HG02763 (cell line): ENCODE measurements around the gene KERA.

ENCODE experiments used
- ATAC-seq: cut with Tn5 transposase; IDR thresholded peaks from one replicate; pipeline ENCODE4 v1.9.1; 2021; ENCODE audit warnings: mild to moderate bottlenecking, moderate library complexity; ENCODE audit not compliant: unreplicated experiment

Gene KERA

DNA sequence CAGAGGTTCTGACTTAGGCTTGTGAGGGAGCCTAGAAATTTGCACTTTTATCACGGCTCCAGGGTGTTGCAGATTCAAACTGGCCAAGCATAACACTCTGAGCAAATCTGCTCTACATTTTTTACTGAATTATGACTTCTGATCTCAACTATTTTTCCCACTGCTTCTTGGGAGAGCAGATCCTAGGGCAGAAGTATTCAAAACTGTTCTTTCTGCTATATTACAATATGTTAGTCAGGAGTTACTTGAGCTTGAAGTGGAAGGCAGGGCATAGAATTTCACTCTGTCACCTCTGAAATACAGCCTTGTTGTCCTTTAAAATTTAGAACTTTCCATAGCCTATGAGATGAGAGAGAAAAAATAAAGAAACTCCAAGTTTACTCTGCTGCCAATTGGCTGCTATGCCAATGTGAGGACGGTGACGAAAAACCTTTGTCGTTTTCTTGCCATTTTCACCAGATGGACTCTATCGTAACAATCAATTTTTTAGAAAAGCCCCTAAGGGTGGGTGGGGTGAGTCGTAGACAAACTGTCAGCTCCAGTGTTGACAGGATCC lies 16.4 kb upstream of the KERA start:
- ATAC-seq, result no peak

DNA sequence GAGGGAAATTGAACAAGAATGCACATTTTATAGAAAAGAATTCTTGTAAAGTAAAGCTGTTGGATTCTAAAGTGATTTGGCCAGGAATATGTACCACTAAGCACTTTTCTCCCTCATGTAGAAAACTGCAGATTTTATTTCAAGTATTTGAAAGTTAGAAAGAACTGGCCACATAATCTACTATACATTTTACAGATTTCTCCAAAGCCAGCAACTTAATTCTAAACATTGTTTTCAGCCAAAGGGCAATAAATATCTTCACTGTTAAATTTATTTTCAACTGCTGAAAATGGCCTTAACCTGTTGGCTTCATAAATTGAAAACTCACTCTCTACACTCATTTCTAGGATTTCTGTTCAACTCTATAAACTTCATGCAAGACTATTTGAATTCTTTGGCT lies 15.6 kb upstream of the KERA start:
- no peak for ATAC-seq

DNA sequence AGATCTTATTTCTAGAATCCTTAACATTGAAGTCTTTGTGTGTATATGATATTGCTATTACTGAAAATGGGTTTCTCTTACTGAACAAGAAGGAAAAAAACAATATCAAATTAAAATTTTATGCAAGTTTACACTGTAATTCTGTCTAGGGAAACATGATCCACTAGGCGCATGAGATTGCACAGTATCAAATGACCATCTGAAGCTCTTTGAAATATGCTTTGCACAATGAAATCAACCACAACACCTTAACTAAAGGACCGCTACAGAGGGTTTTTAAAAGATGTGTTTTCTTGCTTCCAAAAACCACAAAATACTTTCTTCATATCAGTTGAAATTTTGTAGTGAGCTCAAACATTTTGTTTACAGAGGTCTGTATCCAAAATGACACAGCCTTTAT lies 15.1 kb upstream of the KERA start:
- no peak for ATAC-seq

DNA sequence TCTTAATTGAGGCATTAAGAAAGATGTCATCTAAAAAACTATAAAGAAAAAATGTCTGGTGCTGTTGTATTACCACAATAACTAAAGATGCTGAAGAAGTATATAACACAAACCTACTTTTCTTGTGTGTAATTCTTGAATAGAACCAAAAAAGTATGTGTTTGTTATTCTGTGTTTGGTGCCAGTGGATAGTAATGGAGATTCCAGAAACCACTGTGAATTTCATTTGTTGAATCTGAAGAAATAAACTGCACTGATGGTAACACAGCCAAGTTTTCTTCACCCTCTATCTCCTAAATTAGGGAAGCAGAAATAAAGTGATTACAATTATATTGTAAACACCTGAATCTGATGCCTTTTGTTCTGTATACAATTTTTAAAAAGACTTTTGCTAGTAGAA lies 13.1 kb upstream of the KERA start:
- ATAC-seq, result no peak

DNA sequence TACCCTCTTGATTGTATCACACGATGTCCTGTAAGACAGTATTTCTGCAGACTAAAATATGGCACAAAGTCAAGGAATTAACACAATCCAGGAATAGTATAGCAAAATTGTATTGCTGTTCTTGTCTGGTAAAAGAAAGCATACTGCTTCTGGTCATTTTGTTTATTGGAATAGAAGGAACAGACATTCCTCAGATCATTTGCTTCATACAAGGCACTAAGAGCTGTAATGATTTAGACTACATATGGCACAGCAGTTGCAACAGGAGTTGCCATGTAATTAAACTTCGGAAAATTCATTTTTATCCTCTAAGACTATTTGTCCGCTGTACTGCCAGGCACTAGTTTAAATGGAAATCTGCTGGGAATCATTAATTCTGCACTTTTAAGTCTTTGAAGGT lies 7.6 kb upstream of the KERA start:
- ATAC-seq, result no peak

DNA sequence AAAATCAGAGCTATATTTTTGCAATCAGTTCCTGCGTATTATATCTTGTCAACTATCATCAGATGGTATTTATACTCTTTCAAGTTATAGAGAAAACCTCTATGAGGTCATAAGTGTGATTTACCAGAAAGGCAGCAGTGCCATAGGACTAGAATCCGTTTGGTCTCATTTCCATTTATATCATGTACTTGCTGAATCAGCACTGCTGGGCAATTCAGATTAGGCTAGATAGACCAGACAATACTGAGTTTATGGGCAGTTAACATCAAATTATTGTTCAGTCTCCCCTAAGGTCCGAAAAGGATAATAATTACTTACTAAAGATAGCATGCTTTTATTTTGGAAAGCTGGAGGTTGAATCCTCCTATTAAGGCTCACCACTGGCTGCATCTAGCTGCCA lies 6.8 kb upstream of the KERA start:
- ATAC-seq, result no peak

DNA sequence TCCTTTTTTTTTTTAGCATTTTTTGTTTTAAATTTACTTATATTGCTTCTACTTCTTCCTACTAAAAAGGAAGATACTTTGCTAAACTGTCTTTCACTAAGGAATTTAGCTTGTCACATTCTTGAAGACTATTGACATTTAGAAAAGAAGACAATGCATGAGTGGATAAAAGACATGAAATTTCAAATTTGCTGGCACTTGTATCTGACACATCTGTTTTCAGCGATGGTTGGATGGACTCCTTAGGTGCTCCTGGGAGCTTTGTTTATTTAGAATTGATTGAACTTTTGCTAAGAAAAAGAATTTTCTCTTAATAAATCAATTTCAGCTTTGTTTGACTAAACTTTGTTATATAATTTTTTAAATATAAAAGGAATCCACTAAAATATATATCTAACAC lies 3.3 kb upstream of the KERA start:
- no peak for ATAC-seq

DNA sequence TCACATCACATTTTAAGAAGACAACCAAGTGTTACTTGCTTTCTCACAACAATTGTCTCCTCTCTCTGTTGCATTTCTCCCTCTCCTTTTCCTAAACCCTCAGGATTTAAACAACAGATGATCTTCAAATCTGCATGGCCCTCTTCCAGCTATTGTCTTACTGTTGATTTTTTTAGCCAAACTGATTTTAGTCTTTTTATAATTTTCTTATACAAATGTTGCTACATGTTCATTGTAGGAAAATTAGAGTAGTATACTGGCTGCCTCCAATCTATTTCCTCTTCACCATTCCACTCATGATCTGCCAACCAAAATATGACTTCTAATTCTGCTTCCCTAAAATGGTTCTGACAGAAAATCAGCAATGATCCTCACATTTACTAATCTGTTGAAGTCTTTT lies 1.4 kb upstream of the KERA start:
- ATAC-seq, result no peak

DNA sequence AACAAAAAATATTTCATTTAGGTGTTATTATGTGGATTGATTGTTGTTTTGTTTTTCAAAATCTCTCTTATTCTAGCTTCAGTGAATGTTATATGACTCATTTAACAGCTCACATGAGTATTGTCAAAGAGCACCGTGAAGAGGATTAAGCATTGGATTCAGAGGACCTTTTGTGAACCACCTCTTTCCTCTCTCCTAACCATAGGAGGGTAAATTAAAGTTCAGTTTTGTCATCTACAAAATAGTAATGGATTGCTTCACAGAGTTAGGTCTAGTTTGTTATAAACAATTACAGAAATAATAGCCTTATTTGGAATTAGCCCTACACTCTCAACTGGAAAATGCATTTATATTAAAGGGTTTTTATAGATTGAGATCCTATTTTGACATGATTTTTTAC lies 962 bp upstream of the KERA start:
- no peak for ATAC-seq

DNA sequence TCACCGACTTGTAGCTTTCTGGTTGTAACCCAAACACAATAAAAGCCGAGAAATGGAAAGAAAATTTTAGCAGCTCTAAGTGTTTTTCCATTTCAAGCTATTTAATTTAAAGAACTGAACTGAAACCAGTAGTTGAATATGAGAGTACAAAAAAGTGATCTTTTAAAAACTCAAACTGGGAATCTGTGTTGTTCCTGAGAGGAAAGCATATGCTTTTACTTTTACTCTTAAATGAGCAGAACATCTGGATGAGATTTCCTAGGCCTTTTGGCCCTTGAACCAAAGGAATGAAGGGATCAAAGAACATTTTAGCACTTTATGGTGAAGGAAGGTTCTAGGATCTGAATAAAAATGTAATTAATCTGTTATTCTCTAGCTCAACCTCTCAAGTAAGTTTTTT lies 1.3 kb downstream of the KERA start:
- ATAC-seq, result no peak

DNA sequence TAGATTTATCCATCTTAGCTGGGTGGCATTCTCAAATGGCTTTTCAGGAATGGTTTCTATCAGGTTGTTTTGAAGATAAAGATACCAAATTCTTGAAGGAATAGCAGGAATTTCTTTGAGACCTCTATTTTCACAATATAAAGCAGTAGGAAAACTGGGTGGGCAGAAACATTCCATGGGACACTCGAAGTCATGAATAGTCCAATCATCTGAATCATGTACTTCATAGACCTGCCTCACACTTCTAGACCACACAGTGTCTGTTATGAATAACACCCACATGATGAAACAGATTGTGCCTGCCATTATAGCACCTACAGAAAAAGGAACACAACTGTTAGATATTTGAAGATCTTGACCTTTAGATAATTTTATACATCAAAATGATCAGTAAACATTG lies 1.8 kb downstream of the KERA start:
- no peak for ATAC-seq

DNA sequence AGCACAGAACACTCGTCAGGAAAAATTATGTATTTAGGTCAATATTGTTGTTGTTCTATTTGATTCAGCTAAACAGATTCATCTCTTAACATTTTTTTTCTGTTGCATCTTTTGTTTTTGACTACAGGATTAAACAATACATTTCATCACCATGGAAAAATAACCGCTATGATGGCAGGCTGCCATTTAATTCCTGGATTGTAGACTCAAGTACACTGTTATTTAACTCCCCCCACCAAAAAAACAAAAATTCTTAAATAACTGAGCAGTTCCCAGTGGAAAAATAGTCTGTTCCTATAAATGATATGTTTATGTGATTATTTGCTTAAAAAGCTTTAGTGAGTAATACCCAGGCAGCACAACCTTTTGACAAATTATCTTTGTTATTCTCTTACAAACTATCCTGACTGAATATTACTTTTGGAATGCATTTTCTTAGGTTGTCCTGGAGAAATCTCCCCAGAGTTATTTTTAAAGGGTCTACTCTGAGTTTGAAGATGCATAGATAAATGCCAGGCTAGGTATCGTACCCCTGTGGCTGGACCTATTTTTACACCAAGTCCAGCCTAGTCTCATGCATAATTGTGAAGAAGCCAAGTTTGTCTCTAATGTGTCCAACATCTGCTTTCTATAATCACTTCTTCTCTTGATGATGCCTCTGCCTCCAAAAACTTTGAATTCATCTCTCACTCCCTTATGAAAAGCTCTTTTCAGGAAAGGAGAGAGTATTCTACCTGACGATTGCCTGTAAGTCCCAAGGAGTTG lies 3.7 kb downstream of the KERA start:
- ATAC-seq, result no peak

DNA sequence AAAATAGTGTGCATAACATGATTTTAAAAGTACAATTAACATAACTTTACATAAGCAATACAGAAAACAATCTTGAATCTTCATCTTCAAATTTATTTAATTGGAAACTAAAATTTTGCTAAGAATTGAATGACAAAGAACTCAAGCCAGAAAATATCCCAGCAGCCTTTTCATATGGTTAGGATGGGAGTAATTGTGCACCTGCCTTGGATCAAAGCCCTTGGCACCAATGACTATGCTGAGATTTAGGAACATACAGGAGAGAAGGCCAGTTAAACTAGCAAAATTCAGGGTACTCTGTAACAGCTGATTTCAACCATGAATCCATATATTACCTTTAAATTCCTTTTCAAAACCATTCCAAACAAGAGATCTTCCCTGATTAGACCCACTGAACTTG lies 5.8 kb downstream of the KERA start:
- no peak for ATAC-seq

DNA sequence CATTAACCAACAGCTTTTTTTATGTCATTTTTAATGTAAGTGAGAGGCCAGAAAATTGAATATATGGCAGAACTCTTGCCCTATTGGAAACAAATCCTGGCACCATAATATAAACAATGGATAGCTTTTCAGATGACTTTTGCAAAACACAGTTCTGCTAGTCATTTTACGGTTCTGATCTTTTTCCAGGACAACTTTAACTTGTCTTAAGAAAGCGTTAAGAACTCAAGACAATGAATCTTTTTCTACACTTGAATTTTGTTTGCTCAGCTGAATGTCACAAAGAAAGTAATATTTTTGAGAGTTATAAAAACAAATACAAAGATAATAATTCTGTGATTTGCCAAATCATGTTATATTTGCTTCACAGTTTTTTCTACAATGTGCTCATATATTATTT lies 13.2 kb downstream of the KERA start:
- ATAC-seq, result no peak

DNA sequence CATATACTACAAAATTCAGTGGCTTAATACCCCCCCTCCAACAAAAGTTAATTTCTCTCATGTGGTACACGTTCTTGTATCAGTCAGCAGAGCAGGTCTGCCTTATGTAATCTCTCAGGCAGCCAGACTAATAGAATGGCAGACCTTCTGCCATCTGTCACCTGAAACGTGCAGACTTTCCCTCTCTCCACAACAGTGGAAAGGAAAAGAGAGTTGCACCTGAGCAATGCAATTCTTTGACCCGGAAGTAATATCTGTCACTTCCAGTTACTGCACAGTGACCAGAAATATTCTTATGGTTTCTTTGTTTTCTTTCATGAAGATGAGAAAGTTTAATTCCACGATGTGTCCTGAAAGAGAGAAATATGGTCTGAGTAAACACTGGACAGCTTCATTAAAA lies 14.4 kb downstream of the KERA start:
- no peak for ATAC-seq

DNA sequence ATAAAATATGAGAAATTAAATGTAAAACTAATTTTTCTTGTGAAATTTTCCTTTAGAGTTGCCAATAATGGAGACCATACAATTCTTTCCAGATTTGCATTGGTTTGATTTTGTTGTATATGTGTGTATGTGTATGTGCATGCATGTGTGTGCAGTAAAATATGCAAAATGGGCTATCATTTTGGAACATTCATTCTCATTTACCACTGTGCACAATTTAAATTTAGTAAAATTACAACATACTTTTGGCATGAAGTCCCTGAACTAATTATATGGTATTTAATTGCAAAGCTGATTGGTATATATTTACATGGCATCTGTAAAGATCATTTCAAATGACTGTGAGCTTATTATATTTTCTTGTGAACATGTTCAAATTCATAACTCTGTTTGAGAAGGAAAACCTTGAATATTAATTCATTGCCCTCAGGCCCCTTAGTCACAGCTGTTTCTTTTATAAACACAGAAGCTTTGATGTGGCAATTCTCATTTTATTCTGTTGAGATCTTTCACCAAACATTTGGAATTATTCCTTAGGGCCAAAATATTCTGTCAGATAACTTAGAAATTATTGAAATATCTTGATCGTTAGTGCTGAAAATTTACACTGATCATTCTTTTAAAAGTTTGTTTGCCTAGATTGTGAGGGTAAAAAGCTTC lies 17.6 kb downstream of the KERA start:
- ATAC-seq, result no peak

DNA sequence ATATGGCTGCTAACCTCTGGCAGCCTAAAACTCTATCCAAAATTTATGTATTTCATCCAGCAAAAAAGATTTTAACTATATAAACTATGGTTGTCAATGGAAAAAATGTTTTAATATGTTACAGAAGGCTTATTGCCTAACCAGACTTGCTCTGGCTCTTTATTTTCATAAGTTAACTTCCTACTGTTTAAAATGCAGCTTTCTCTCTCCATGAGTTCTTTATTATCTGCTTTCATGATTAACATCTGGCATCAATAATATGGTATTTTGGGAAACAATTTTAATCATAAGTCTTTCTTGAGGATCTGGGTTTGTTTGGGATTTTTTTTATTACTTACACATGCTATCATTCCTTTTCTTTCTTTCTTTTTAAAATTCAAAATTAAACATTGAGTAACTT lies 20.5 kb downstream of the KERA start:
- no peak for ATAC-seq

DNA sequence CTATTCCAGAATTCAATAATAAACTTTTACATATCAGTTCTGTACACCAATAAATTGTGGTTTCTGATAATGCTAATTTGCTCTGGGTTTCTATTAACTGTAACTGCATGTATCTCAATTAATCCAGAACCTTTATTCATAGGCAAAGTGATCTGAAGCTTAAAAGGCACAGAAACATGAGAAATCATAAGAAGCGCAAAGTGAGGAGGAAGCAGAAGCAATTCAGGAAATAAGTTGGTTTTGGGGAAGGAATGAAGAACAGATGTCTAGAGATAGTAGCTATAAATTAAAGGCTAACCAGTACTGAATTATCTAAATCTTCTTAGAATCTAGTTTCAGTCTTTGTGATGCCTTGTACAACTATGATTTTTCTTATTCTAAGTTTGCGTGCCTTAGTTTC lies 24.6 kb downstream of the KERA start:
- ATAC-seq, result no peak

DNA sequence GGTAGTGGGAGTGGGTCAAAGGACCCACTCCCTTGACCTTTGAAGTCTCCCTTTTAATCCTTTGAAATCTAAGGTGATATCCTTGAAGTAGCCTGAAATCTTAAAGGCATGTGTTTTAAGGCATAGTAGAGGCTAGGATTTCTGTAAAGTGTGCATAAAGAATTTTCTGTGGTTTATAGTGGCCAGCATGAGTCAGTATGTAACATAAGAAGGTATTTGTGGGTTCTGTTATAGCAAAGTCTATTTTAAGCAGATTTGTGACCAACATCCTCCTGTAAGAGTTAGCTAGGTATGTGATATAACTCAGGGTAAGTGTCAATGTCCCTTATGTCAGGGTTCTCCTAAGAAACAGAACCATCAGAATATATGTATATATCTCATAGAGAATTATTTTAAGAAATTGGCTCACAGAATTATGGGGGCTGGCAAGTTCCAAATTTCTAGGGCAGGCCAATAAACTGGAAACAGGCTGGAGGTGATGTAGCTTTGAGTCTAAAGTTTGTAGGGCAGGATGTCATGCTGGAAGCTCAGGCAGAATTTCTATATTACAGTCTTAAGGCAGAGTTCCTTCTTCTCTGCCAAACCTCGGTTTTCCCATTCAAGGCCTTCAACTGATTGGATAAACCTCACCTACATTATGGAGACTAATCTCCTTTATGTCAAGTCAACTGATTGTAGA lies 34.4 kb downstream of the KERA start:
- no peak for ATAC-seq

DNA sequence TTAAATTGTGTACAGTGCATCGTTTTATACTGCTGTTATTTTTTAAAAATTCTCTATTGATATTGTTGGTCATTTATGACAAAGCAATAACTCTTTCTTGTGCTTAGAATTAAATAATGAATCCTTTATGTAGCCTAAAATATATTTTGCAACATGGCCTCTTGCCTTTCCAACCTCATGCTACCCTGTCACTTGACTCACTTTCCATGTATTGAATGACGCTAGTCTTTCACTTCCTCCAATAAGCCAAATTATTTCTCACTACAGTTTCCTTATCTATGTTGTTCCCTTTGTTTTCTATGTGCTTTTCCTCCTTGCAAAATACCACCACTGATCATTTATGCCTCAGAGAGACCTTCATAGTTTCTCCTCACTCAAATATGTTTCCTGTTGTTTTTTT lies 36.7 kb downstream of the KERA start:
- ATAC-seq, result no peak

DNA sequence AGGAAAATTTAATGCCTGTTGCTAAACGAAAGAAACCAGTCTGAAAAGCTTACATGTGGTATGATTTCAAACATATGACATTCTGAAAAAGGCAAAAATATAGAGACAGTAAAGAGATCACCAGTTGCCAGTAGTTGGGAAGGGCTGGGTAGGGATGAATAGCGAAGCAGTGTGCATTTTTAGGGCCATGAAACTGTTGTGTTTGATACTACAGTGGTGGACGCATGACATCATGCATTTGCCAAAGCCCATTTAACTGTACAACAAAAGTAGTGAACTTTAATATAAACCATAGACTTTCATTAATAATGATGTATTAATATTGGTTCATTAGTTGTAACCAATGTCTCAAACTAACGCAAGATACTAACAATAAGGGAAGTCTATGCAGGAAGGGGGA lies 38.4 kb downstream of the KERA start:
- no peak for ATAC-seq
